Smooth muscle cell (in vitro differentiated cells): ENCODE data around the gene IFT80. TPM values are rescaled to one million over a fixed set of nuclear protein-coding genes. Genes with fewer than 3 reads are reported as not detected.
A peak's percentile ranks its signal among the peaks of the same experiment; 100 is the strongest.
"Not testable (repeated sequence)": the region's sequence is repeated elsewhere in the genome, so short reads cannot be mapped to it uniquely, and the experiment has no call there.

Experiments used
- DNase-seq: peaks from one replicate; lab custom pipeline; 2025; ENCODE audit not compliant: unreplicated experiment; lab: John Stamatoyannopoulos, UW
- H2AFZ ChIP-seq: fragments of 200-600 bp; sonication (generic); 2 replicates; pipeline ENCODE4 v1.6.0; 2016; ENCODE audit warnings: antibody characterized with exemption, low read depth, mild to moderate bottlenecking
- H3F3A ChIP-seq: fragments of 200-600 bp; sonication (generic); 2 replicates; pipeline ENCODE4 v1.6.0; 2017; ENCODE audit warnings: antibody characterized with exemption, low read depth
- H3K27ac ChIP-seq: fragments of 200-600 bp; sonication (generic); 2 replicates; pipeline ENCODE4 v1.5.1; 2016; ENCODE audit warnings: low read depth, mild to moderate bottlenecking
- H3K27me3 ChIP-seq: fragments of 200-600 bp; sonication (generic); 2 replicates; pipeline ENCODE4 v1.6.1; 2016; ENCODE audit warnings: low read depth, mild to moderate bottlenecking
- H3K36me3 ChIP-seq: fragments of 200-600 bp; sonication (generic); 2 replicates; pipeline ENCODE4 v1.5.1; 2016; ENCODE audit warnings: low read depth
- H3K4me1 ChIP-seq: fragments of 200-600 bp; sonication (generic); 2 replicates; pipeline ENCODE4 v1.5.1; 2016; ENCODE audit warnings: low read depth
- H3K4me2 ChIP-seq: fragments of 200-600 bp; sonication (generic); 2 replicates; pipeline ENCODE4 v1.6.0; 2016; ENCODE audit warnings: mild to moderate bottlenecking
- H3K4me3 ChIP-seq: fragments of 200-600 bp; sonication (generic); 2 replicates; pipeline ENCODE4 v1.5.1; 2016; ENCODE audit warnings: mild to moderate bottlenecking
- H3K79me2 ChIP-seq: fragments of 200-600 bp; sonication (generic); 2 replicates; pipeline ENCODE4 v1.6.0; 2016; ENCODE audit warnings: low read depth, mild to moderate bottlenecking
- H3K9ac ChIP-seq: fragments of 200-600 bp; sonication (generic); 2 replicates; pipeline ENCODE4 v1.6.0; 2016; ENCODE audit warnings: low read depth
- H3K9me3 ChIP-seq: fragments of 200-600 bp; sonication (generic); replicated peaks from 2 replicates; pipeline ENCODE4 v1.5.1; 2016; ENCODE audit warnings: low read depth
- H4K20me1 ChIP-seq: fragments of 200-600 bp; sonication (generic); 2 replicates; pipeline ENCODE4 v1.6.0; 2016; ENCODE audit warnings: low read depth
- CTCF ChIP-seq: fragments of 200-600 bp; sonication (generic); IDR thresholded peaks from 2 replicates; pipeline ENCODE4 v1.5.1; 2017; ENCODE audit warnings: borderline replicate concordance, mild to moderate bottlenecking, antibody characterized with exemption; ENCODE audit not compliant: insufficient read depth, poor library complexity, severe bottlenecking
- WGBS: methylation state at CpG from one replicate; pipeline ENCODE4 v1.1.7; 2016; ENCODE audit warnings: low lambda C conversion rate; 5-methylcytosine and 5-hydroxymethylcytosine counted together
- polyA plus RNA-seq: library from polyadenylated mRNA; unstranded; fragments of >200 nt; fragmentation: Nextera tagmentation; extraction: Ambion mirVana; gene quantifications from 2 replicates; pipeline ENCODE4 v1.2.1, GENCODE V29; 2016
- total RNA-seq: library from RNA; depleted of rRNA; stranded (reverse); fragments of >200 nt; gene quantifications from 2 replicates; pipeline ENCODE4 v1.2.3, GENCODE V29; 2014

The IFT80 gene
- total and polyA plus RNA-seq, 2 experiments from 2014 or later: 8.3 to 61.5 TPM

- H2AFZ ChIP-seq: no peak overlapping the region
- 91% methylated on average over 1 of the region's 1 CpG for WGBS
- H3K9me3 ChIP-seq: no peaks in the 10 kb centered on the region
- H3K79me2 ChIP-seq: no peaks in the 10 kb centered on the region
- H3K4me2 ChIP-seq: no peak overlapping the region
- no peaks in the 10 kb centered on the region for H3K4me1 ChIP-seq
- TF ChIP-seq CTCF: no peak
- peaks cover 4% of the 10 kb centered on the region for H3F3A ChIP-seq
- no peaks in the 10 kb centered on the region for H3K36me3 ChIP-seq
- no peaks in the 10 kb centered on the region for H3K27me3 ChIP-seq
- no peak overlapping the region for H3K4me3 ChIP-seq
- no peak for DNase-seq
- H4K20me1 ChIP-seq: no peaks in the 10 kb centered on the region
- H3K9ac ChIP-seq: no peak overlapping the region
- no peak overlapping the region for H3K27ac ChIP-seq
These were observed 151.3 kb downstream of the IFT80 start for GRCh38 chr3:160247766-160248165.

- no peaks in the 10 kb centered on the region for H3K36me3 ChIP-seq
- H3K27ac ChIP-seq: peak overlapping the region; percentile 62
- H3K27me3 ChIP-seq: no peaks in the 10 kb centered on the region
- no peaks in the 10 kb centered on the region for H3K4me1 ChIP-seq
- no peak overlapping the region for H3K9ac ChIP-seq
- peaks cover 4% of the 10 kb centered on the region for H3F3A ChIP-seq
- H3K9me3 ChIP-seq: no peaks in the 10 kb centered on the region
- no peak overlapping the region for H2AFZ ChIP-seq
- no peak overlapping the region for H3K4me3 ChIP-seq
- DNase-seq: no peak
- 78% methylated on average over 9 of the region's 9 CpGs for WGBS
- no peaks in the 10 kb centered on the region for H3K79me2 ChIP-seq
- no peak overlapping the region for H3K4me2 ChIP-seq
- no peaks in the 10 kb centered on the region for H4K20me1 ChIP-seq
- TF ChIP-seq CTCF: no peak
These were observed 153.7 kb downstream of the IFT80 start for GRCh38 chr3:160245261-160245800.

- not testable (repeated sequence) for H3K9ac ChIP-seq, H4K20me1 ChIP-seq, H2AFZ ChIP-seq, H3K27me3 ChIP-seq, H3K9me3 ChIP-seq, H3K27ac ChIP-seq, DNase-seq, H3K36me3 ChIP-seq, H3F3A ChIP-seq, H3K4me2 ChIP-seq, H3K79me2 ChIP-seq, H3K4me3 ChIP-seq, H3K4me1 ChIP-seq
- WGBS: 76% methylated on average over 6 of the region's 6 CpGs
These were observed 158.3 kb downstream of the IFT80 start for GRCh38 chr3:160240719-160241118.

GRCh38 chr3:160232014-160232413, 167.0 kb downstream of the IFT80 start:
- Histone ChIP-seq H3K9ac (no peak overlapping the region), H3K79me2 (peaks cover 9% of the 10 kb centered on the region), H4K20me1 (no peaks in the 10 kb centered on the region), H3K4me2 (no peak overlapping the region), H3F3A (no peaks in the 10 kb centered on the region), H3K9me3 (no peaks in the 10 kb centered on the region), H3K4me3 (no peak overlapping the region), H3K36me3 (no peaks in the 10 kb centered on the region), H3K27me3 (peaks cover 20% of the 10 kb centered on the region), H2AFZ (no peak overlapping the region), H3K27ac (no peak overlapping the region), H3K4me1 (peaks cover 8% of the 10 kb centered on the region)
- no peak for TF ChIP-seq CTCF
- no peak for DNase-seq
- 78% methylated on average over 3 of the region's 3 CpGs for WGBS
